GM12878 (cell line): Measurements from ENCODE around the gene CALN1. TPM values are rescaled to one million over a fixed set of nuclear protein-coding genes. Genes with fewer than 3 reads are reported as not detected.

Experiments
- ATAC-seq: fragments of 200-7000 bp; cut with Tn5 transposase; 3 replicates; pipeline ENCODE4 v1.9.1; 2020; ENCODE audit warnings: mild to moderate bottlenecking, moderate library complexity
- BruUV-seq: library from RNA; stranded (reverse); fragments of 400-500 nt; replicated peaks from 2 replicates; lab custom pipeline; 2021; lab: Mats Ljungman, UMichigan
- CTCF ChIA-PET: fragments of 300-600 bp; sonication (Branson Sonifier 250); formaldehyde crosslinking; extraction: SDS; loops from one replicate; lab custom pipeline; 2021; ENCODE audit warnings: inconsistent platforms; lab: Yijun Ruan, JAX
- POLR2A ChIA-PET: fragments of 350-600 bp; formaldehyde crosslinking; extraction: SDS; loops from one replicate; lab custom pipeline; 2021; ENCODE audit warnings: inconsistent platforms; lab: Charles Lee
- RAD21 ChIA-PET: fragments of 300-600 bp; sonication (Branson Sonifier 250); formaldehyde crosslinking; loops from one replicate; lab custom pipeline; 2023; ENCODE audit warnings: antibody characterized with exemption; ENCODE audit not compliant: unreplicated experiment; lab: Charles Lee
- SMC1A ChIA-PET: fragments of 300-600 bp; sonication (Branson Sonifier 250); formaldehyde crosslinking; loops from one replicate; lab custom pipeline; 2023; ENCODE audit not compliant: unreplicated experiment, uncharacterized antibody; lab: Charles Lee
- DNase-seq: peaks from one replicate; pipeline ENCODE4 v3.0.0-alpha.2; 2011; ENCODE audit warnings: low read depth, low spot score
- FAIRE-seq: peaks from 3 replicates; lab custom pipeline; 2011; peaks lifted over from hg19 to GRCh38; lab: Jason Lieb, UNC
- H2AFZ ChIP-seq: 2 replicates; pipeline ENCODE4 v1.6.0; 2011; ENCODE audit warnings: low read depth, low read length, control low read depth; ENCODE audit not compliant: control insufficient read depth
- H3K27ac ChIP-seq: 2 replicates; pipeline ENCODE4 v1.5.1; 2011; ENCODE audit warnings: control low read depth; ENCODE audit not compliant: control insufficient read depth, insufficient read depth
- H3K27me3 ChIP-seq, 2 experiments: replicated peaks in 1 of 2; 2 replicates each; pipeline versions ENCODE4 v1.6.0 to v1.6.1; 2011; ENCODE audit warnings: low read length in 1 of 2; ENCODE audit not compliant: control insufficient read depth in 2 of 2, insufficient read depth in 2 of 2
- H3K36me3 ChIP-seq, 2 experiments: 2 replicates each; pipeline ENCODE4 v1.5.1; 2011; ENCODE audit warnings: low read length in 1 of 2; ENCODE audit not compliant: control insufficient read depth in 2 of 2, insufficient read depth in 2 of 2
- H3K4me1 ChIP-seq: 2 replicates; pipeline ENCODE4 v1.6.1; 2011; ENCODE audit warnings: mild to moderate bottlenecking, low read length, moderate library complexity, mixed read lengths; ENCODE audit not compliant: control insufficient read depth, insufficient read depth
- H3K4me2 ChIP-seq: 2 replicates; pipeline ENCODE4 v1.6.0; 2011; ENCODE audit warnings: control low read depth; ENCODE audit not compliant: control insufficient read depth, insufficient read depth
- H3K4me3 ChIP-seq: fragments of 200-600 bp; sonication (generic); 2 replicates; pipeline ENCODE4 v1.5.1; 2016
- H3K79me2 ChIP-seq: 2 replicates; pipeline ENCODE4 v1.6.0; 2011; ENCODE audit warnings: low read length; ENCODE audit not compliant: control insufficient read depth, insufficient read depth
- H3K9ac ChIP-seq: 2 replicates; pipeline ENCODE4 v1.8.0; 2011; ENCODE audit warnings: low read length, control low read depth, mixed read lengths; ENCODE audit not compliant: control insufficient read depth, insufficient read depth
- H3K9me3 ChIP-seq: replicated peaks from 3 replicates; pipeline ENCODE4 v1.5.1; 2011; ENCODE audit warnings: mild to moderate bottlenecking, low read length; ENCODE audit not compliant: control insufficient read depth, insufficient read depth
- H4K20me1 ChIP-seq: 2 replicates; pipeline ENCODE4 v1.6.0; 2011; ENCODE audit not compliant: control insufficient read depth, insufficient read depth
- CHD4 ChIP-seq: fragments of 200-600 bp; sonication (generic); IDR thresholded peaks from 2 replicates; pipeline ENCODE4 v1.6.1; 2016; ENCODE audit warnings: mild to moderate bottlenecking
- ESRRA ChIP-seq: IDR thresholded peaks from 2 replicates; pipeline ENCODE4 v1.6.1; 2012; ENCODE audit warnings: mild to moderate bottlenecking, low read length, improper control_type of control experiment
- FOS ChIP-seq: IDR thresholded peaks from 3 replicates; pipeline ENCODE4 v1.6.1; 2011; ENCODE audit warnings: borderline replicate concordance; ENCODE audit not compliant: insufficient read length; ENCODE audit errors: extremely low read depth
- HDAC2 ChIP-seq: fragments of 200-600 bp; sonication (generic); IDR thresholded peaks from 2 replicates; pipeline ENCODE4 v1.6.1; 2017
- HDGF ChIP-seq: fragments of 450-650 bp; IDR thresholded peaks from 2 replicates; pipeline ENCODE4 v1.6.1; 2016; ENCODE audit warnings: antibody characterized with exemption
- IKZF1 ChIP-seq: fragments of 450-650 bp; conservative IDR thresholded peaks from 2 replicates; pipeline ENCODE4 v1.6.1; 2017; ENCODE audit warnings: antibody characterized with exemption, mild to moderate bottlenecking
- IRF4 ChIP-seq: IDR thresholded peaks from 2 replicates; pipeline ENCODE4 v1.6.1; 2011; ENCODE audit warnings: low read depth, low read length
- MEF2B ChIP-seq: fragments of 450-650 bp; IDR thresholded peaks from 2 replicates; pipeline ENCODE4 v1.6.1; 2018; ENCODE audit warnings: mild to moderate bottlenecking, moderate library complexity; ENCODE audit not compliant: partially characterized antibody, poor library complexity, severe bottlenecking
- NFIC ChIP-seq: IDR thresholded peaks from 2 replicates; pipeline ENCODE4 v1.6.1; 2012; ENCODE audit warnings: low read depth, mild to moderate bottlenecking, inconsistent platforms, low read length, moderate library complexity
- RBBP5 ChIP-seq: fragments of 200-600 bp; sonication (generic); conservative IDR thresholded peaks from 2 replicates; pipeline ENCODE4 v1.6.1; 2016
- RCOR1 ChIP-seq: conservative IDR thresholded peaks from 2 replicates; pipeline ENCODE4 v1.6.1; 2012; ENCODE audit warnings: low read depth, low read length, improper control_type of control experiment
- SMAD1 ChIP-seq: fragments of 450-650 bp; IDR thresholded peaks from 2 replicates; pipeline ENCODE4 v1.6.1; 2018; ENCODE audit warnings: mild to moderate bottlenecking, low read depth; ENCODE audit not compliant: partially characterized antibody
- STAT1 ChIP-seq: fragments of 450-650 bp; conservative IDR thresholded peaks from 2 replicates; pipeline ENCODE4 v1.6.1; 2014; ENCODE audit warnings: antibody characterized with exemption, mild to moderate bottlenecking
- TBL1XR1 ChIP-seq: IDR thresholded peaks from 2 replicates; pipeline ENCODE4 v1.6.1; 2012; ENCODE audit warnings: low read depth, low read length, improper control_type of control experiment
- ZNF24 ChIP-seq: fragments of 450-650 bp; IDR thresholded peaks from 2 replicates; pipeline ENCODE4 v1.6.1; 2017; ENCODE audit warnings: antibody characterized with exemption, mild to moderate bottlenecking
- ZSCAN29 ChIP-seq: fragments of 450-650 bp; IDR thresholded peaks from 2 replicates; pipeline ENCODE4 v1.6.1; 2017; ENCODE audit warnings: mild to moderate bottlenecking, moderate library complexity
- WGBS: methylation state at CpG from one replicate; pipeline ENCODE4 v1.1.6; 2016; ENCODE audit warnings: low lambda C conversion rate; ENCODE audit not compliant: insufficient replicate concordance, insufficient coverage; ENCODE audit errors: missing lambda C conversion rate; 5-methylcytosine and 5-hydroxymethylcytosine counted together
- in situ Hi-C: fragments of 300-500 bp; cut with MboI; formaldehyde crosslinking; loops from 9 replicates; pipeline ENCODE4 v1.14.3; 2018; ENCODE audit warnings: mixed read lengths
- intact Hi-C: fragments of 100-400 bp; cut with micrococcal nuclease; formaldehyde crosslinking; loops from one replicate; pipeline ENCODE4 v1.14.2; 2022; ENCODE audit not compliant: unreplicated experiment
- polyA plus RNA-seq, 11 experiments: library from polyadenylated mRNA; depleted of rRNA in 4 of 11; unstranded in 6 of 11; stranded (reverse) in 5 of 11; fragments of >200 nt; fragmentation: Nextera tagmentation in 4 of 11; fragmentation: Illumina TruSeq in 1 of 11; extraction: Ambion mirVana in 4 of 11; extraction: Trizol in 1 of 11; gene quantifications; 1 replicate in 1 of 11; 2 replicates in 10 of 11; pipeline versions ENCODE4 v1.2.1 to v1.2.3, GENCODE V29; 2011 to 2016; ENCODE audit warnings: inconsistent platforms in 2 of 11, missing spikeins in 2 of 11, low read depth in 1 of 11
- total RNA-seq, 4 experiments: library from RNA; depleted of rRNA in 3 of 4; stranded (reverse); fragments of >200 nt in 3 of 4; fragmentation: Illumina TruSeq in 1 of 4; extraction: Trizol in 1 of 4; gene quantifications; 2 replicates each; pipeline versions ENCODE4 v1.2.1 to v1.2.3, GENCODE V29; 2013 to 2021

Gene CALN1
- total and polyA plus RNA-seq, 10 of the 15 experiments (the other 5 are each of a cell fraction or from before 2014, with no cell fraction given), result 0.48 to 15.3 (median 1.6) TPM

- Histone ChIP-seq H3K27ac (no peak overlapping the region), H3K36me3 (no peaks in the 10 kb centered on the region), H3K4me1 (no peaks in the 10 kb centered on the region), H3K4me3 (no peak overlapping the region), H3K79me2 (no peaks in the 10 kb centered on the region), H3K27me3 (no peaks in the 10 kb centered on the region), H3K9ac (no peak overlapping the region), H4K20me1 (no peaks in the 10 kb centered on the region), H3K4me2 (no peak overlapping the region), H3K9me3 (no peaks in the 10 kb centered on the region; the same call in 2 of the 3 replicates), H2AFZ (no peak overlapping the region)
- ChIA-PET CTCF (no interaction called here), SMC1A (no interaction called here), RAD21 (no interaction called here), POLR2A (no interaction called here)
- intact Hi-C loops, result no loop called here
- TF ChIP-seq HDAC2, result no peak
- no peak for TF ChIP-seq MEF2B
- TF ChIP-seq ESRRA, result no peak
- TF ChIP-seq ZSCAN29, result no peak
- TF ChIP-seq IRF4, result no peak
- TF ChIP-seq RCOR1, result no peak
- no peak for TF ChIP-seq ZNF24
- TF ChIP-seq IKZF1, result no peak
- TF ChIP-seq CHD4, result no peak
- TF ChIP-seq HDGF, result no peak
- TF ChIP-seq RBBP5, result no peak
- TF ChIP-seq NFIC, result no peak
- no peak for TF ChIP-seq STAT1
- no peak for TF ChIP-seq TBL1XR1
- TF ChIP-seq SMAD1, result no peak
- TF ChIP-seq FOS, result no peak
- in situ Hi-C loops, result no loop called here
- FAIRE-seq (no peak), ATAC-seq (no peak), DNase-seq (no peak)
- BruUV-seq, result no TSS peak
- WGBS, result 18% methylated on average over 8 of the region's 8 CpGs
Measured at GRCh38 chr7:72111086-72111485, 301.1 kb downstream of the CALN1 start.
